Measurements from ENCODE around the gene ZNF497. TPM values are rescaled to one million over a fixed set of nuclear protein-coding genes. Genes with fewer than 3 reads are reported as not detected.

Gene ZNF497
- total and polyA plus RNA-seq, 2 of the 8 experiments (the other 6 are each of a cell fraction or from before 2014, with no cell fraction given), result 0.93 to 1.4 TPM

- POLR2A ChIA-PET (ENCODE audit: partially characterized antibody), result interaction anchor here (0.6 to 7.2 kb wide), 9 partner anchors 10 to 121 kb away, joined by 3 to 78 read pairs (median 4); partner anchors contain the start of genes RPS5, ZBTB45, ZNF497 and ZNF584
- H2AFZ ChIP-seq (ENCODE audit: low read length), result no peak overlapping the region
Observed at GRCh38 chr19:58398087-58398486, 35.5 kb upstream of the ZNF497 start.

More at GRCh38 chr19:58398087-58398486, 35.5 kb upstream of the ZNF497 start:
- Histone ChIP-seq H3K4me2 (ENCODE audit: insufficient read depth in 1 of 2, low read depth in 2 of 2, low read length in 2 of 2) (no peak overlapping the region), H2BK5ac (ENCODE audit: low read depth, low read length) (no peak overlapping the region), H4K5ac (ENCODE audit: insufficient read length, low read depth, low read length) (no peak overlapping the region), H3K56ac (replicated peaks; ENCODE audit: insufficient read length, low read depth, low read length) (no peak overlapping the region), H2BK120ac (replicated peaks; ENCODE audit: low read depth, low read length) (no peak overlapping the region), H3K9me3 (ENCODE audit: insufficient read depth in 2 of 2, low read depth in 1 of 2, low read length in 1 of 2) (no peaks in the 10 kb centered on the region), H2BK20ac (ENCODE audit: low read length) (no peak overlapping the region), H2BK12ac (ENCODE audit: low read depth, low read length) (no peak overlapping the region), H3K23me2 (ENCODE audit: low read depth, low read length) (peaks cover 12% of the 10 kb centered on the region), H3K18ac (ENCODE audit: extremely low read depth, low read length) (no peak overlapping the region), H3K36me3 (ENCODE audit: control insufficient read depth in 2 of 4, insufficient read depth in 4 of 4, low read length in 3 of 4) (peaks cover 6 to 19% (median 17%) of the 10 kb centered on the region in 4 experiments), H3K27ac (ENCODE audit: low read depth, low read length) (no peak overlapping the region), H3K4me3 (ENCODE audit: extremely low read depth in 1 of 4, insufficient read depth in 2 of 4, low read depth in 3 of 4, low read length in 4 of 4) (no peak overlapping the region), H2AK5ac (ENCODE audit: low read depth, low read length) (no peak overlapping the region; the same call in 1 of the 2 replicates), H3K23ac (ENCODE audit: insufficient read length) (no peak overlapping the region), H3K4ac (replicated peaks; ENCODE audit: insufficient read length, low read depth, low read length) (no peak overlapping the region), H4K8ac (ENCODE audit: extremely low read depth, insufficient read depth, low read length) (no peak overlapping the region), H3K4me1 (replicated peaks in 1 of 4; ENCODE audit: control insufficient read depth in 3 of 4, insufficient read depth in 4 of 4, low read length in 3 of 4) (peaks cover 0 to 27% (median 17%) of the 10 kb centered on the region in 4 experiments; a peak in 5 of 7 replicates), H4K91ac (replicated peaks; ENCODE audit: insufficient read length, low read length) (no peak overlapping the region), H2BK15ac (ENCODE audit: low read length) (no peak overlapping the region), H3K27me3 (replicated peaks in 1 of 4; ENCODE audit: control insufficient read depth in 3 of 4, extremely low read depth in 1 of 4, insufficient read depth in 3 of 4, low read length in 3 of 4) (peaks cover 3 to 17% (median 11%) of the 10 kb centered on the region in 4 experiments; a peak in 6 of 7 replicates), H4K20me1 (replicated peaks in 1 of 2; ENCODE audit: control insufficient read depth in 1 of 2, insufficient read depth in 2 of 2, low read length in 2 of 2) (peaks cover 10 to 13% of the 10 kb centered on the region in 2 experiments), H3K14ac (ENCODE audit: insufficient read length) (no peak overlapping the region), H3K9ac (replicated peaks in 1 of 4; ENCODE audit: extremely low read depth in 1 of 4, low read depth in 3 of 4, low read length in 3 of 4) (no peak overlapping the region), H3K79me2 (ENCODE audit: control insufficient read depth in 1 of 2, insufficient read depth in 2 of 2, low read length in 2 of 2) (no peaks in the 10 kb centered on the region), H3K79me1 (ENCODE audit: low read depth, low read length) (peaks cover under 1% of the 10 kb centered on the region; the same call in 1 of the 2 replicates)
- no peak for DNase-seq (ENCODE audit: low read depth in 1 of 2, low spot score in 2 of 2)
- CTCF ChIA-PET (ENCODE audit: partially characterized antibody), result interaction anchor here (0.6 to 2.8 kb wide), 4 partner anchors 10 to 122 kb away, joined by 3 to 7 read pairs (median 4); partner anchors contain the start of genes ZBTB45 and ZNF497
- WGBS, 2 experiments (ENCODE audit: extremely low coverage in 1 of 2, insufficient coverage in 1 of 2, insufficient read length in 1 of 2, insufficient replicate concordance in 2 of 2, low coverage in 1 of 2, low lambda C conversion rate in 2 of 2, missing lambda C conversion rate in 1 of 2), result 92% methylated on average over 4 of the region's 4 CpGs; no CpG with 5 or more reads in 1 of the 2 experiments
- no peak for FAIRE-seq
- no peak for TF ChIP-seq TBP (IDR thresholded peaks at IDR 0.05; ENCODE audit: low read depth, low read length)
- TF ChIP-seq GABPA (IDR thresholded peaks at IDR 0.05; ENCODE audit: borderline replicate concordance, insufficient read depth, low read length), result no peak
- no peak for TF ChIP-seq TAF1 (IDR thresholded peaks at IDR 0.05; ENCODE audit: low read depth, low read length)
- no peak for TF ChIP-seq RAD21 (IDR thresholded peaks at IDR 0.05 in 1 of 2, conservative IDR thresholded peaks at IDR 0.05 in 1 of 2; ENCODE audit: low read depth in 2 of 2, low read length in 2 of 2)
- no peak for TF ChIP-seq EGR1 (IDR thresholded peaks at IDR 0.05; ENCODE audit: borderline replicate concordance, low read depth, low read length)
- TF ChIP-seq CREB1 (IDR thresholded peaks at IDR 0.05), result no peak
- TF ChIP-seq YY1 (IDR thresholded peaks at IDR 0.05; ENCODE audit: low read depth, low read length), result no peak
- no peak for TF ChIP-seq CTBP2 (IDR thresholded peaks at IDR 0.05; ENCODE audit: borderline replicate concordance, insufficient read depth, insufficient read length, low read length)
- no peak for TF ChIP-seq ZNF274 (IDR thresholded peaks at IDR 0.05; ENCODE audit: borderline replicate concordance, extremely low read depth, low read length)
- TF ChIP-seq SP2 (IDR thresholded peaks at IDR 0.05; ENCODE audit: low read length), result no peak
- no peak for TF ChIP-seq SIX5 (IDR thresholded peaks at IDR 0.05; ENCODE audit: low read depth, low read length)
- TF ChIP-seq BCL11A (IDR thresholded peaks at IDR 0.05; ENCODE audit: low read depth in 2 of 2, low read length in 2 of 2), result no peak
- TF ChIP-seq FOSL1 (IDR thresholded peaks at IDR 0.05; ENCODE audit: insufficient read depth, low read depth, low read length), result no peak
- no peak for TF ChIP-seq POLR2AphosphoS5 (IDR thresholded peaks at IDR 0.05; ENCODE audit: low read depth, low read length)

Measured in H1 (cell line).